ENCODE results near the gene ADPRHL1. TPM values are rescaled to one million over a fixed set of nuclear protein-coding genes. Genes with fewer than 3 reads are reported as not detected.
"Not testable (repeated sequence)": the region's sequence is repeated elsewhere in the genome, so short reads cannot be mapped to it uniquely, and the experiment has no call there.

Gene ADPRHL1
- total RNA-seq, 3 donors from 2014 or later (not counting 1 experiment from before 2014, with no cell fraction given) = 0.56 to 0.93 (median 0.72) TPM

DNA sequence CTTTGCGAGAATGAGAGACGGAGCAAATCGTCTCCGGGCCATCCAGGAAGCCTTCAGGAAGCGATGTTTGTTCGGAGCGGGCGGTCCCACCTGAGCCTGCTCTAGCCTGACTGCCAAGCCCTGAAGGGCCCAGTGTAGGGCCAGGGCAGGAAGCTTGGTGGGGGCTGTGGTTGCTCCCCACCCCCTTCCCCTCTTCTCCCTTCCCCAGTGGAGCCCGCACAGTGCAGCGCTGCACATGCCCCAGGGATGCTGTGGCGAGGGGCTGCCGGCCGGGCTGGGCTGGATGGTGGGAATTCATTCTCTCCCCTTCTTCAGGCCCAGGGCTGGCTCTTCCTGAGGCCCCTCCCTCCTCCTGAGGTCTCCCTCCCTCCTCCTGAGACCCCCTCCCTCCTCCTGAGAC is 82.2 kb downstream of the ADPRHL1 start:
- H3K4me3 ChIP-seq (ENCODE audit: low read length) = no peak overlapping the region
- Mint-ChIP-seq H3K9me3 (no peaks in the 10 kb centered on the region), H3K27me3 (ENCODE audit: low read depth in 2 of 2) (no peaks in the 10 kb centered on the region), H3K4me3 (no peak overlapping the region), H3K4me1 (no peaks in the 10 kb centered on the region), H3K27ac (no peak overlapping the region), H3K36me3 (no peaks in the 10 kb centered on the region)
- H3K4me1 ChIP-seq (ENCODE audit: control insufficient read depth, insufficient read depth, low read length) = no peaks in the 10 kb centered on the region
- DNase-seq (no peak), ATAC-seq (no peak)
- H3K36me3 ChIP-seq (ENCODE audit: control insufficient read depth, insufficient read depth, low read length) = no peaks in the 10 kb centered on the region
- TF ChIP-seq, protein P1, sequence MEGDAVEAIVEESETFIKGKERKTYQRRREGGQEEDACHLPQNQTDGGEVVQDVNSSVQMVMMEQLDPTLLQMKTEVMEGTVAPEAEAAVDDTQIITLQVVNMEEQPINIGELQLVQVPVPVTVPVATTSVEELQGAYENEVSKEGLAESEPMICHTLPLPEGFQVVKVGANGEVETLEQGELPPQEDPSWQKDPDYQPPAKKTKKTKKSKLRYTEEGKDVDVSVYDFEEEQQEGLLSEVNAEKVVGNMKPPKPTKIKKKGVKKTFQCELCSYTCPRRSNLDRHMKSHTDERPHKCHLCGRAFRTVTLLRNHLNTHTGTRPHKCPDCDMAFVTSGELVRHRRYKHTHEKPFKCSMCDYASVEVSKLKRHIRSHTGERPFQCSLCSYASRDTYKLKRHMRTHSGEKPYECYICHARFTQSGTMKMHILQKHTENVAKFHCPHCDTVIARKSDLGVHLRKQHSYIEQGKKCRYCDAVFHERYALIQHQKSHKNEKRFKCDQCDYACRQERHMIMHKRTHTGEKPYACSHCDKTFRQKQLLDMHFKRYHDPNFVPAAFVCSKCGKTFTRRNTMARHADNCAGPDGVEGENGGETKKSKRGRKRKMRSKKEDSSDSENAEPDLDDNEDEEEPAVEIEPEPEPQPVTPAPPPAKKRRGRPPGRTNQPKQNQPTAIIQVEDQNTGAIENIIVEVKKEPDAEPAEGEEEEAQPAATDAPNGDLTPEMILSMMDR (IDR thresholded peaks at IDR 0.05) = no peak
- no peaks in the 10 kb centered on the region for H3K27me3 ChIP-seq (ENCODE audit: control insufficient read depth, insufficient read depth, low read length)
- no peak overlapping the region for H3K27ac ChIP-seq (ENCODE audit: low read length)
- H3K9me3 ChIP-seq (ENCODE audit: control insufficient read depth, insufficient read depth, low read length) = no peaks in the 10 kb centered on the region
- WGBS (ENCODE audit: insufficient coverage) = 32% methylated on average over 13 of the region's 13 CpGs
- intact Hi-C loops (cut with micrococcal nuclease) = no loop called here

DNA sequence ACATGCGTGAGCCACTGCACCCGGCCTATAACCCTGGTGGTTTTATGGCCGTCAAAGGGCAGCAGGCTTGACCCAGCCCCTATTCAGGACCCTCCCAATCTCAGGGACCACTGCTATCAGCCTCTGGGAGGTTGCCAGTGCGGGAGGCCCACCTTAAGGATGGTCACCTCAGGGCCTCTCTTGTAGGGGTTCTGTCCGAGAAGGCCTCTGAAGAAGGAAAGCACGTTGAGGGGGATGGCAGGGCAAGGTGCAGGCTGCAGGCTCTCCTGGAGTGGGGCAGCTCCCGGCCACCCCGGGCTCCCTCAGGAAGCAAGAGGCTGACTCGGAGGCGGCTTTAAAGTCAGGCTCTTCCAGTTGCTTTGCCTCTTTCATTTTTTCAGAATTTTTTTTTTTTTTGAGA is 83.4 kb downstream of the ADPRHL1 start:
- no peaks in the 10 kb centered on the region for H3K36me3 Mint-ChIP-seq
- no peak for ATAC-seq
- H3K4me1 ChIP-seq (ENCODE audit: control insufficient read depth, insufficient read depth, low read length) = no peaks in the 10 kb centered on the region
- no peak overlapping the region for H3K27ac Mint-ChIP-seq
- no peaks in the 10 kb centered on the region for H3K4me1 Mint-ChIP-seq
- no peak for DNase-seq
- TF ChIP-seq, protein P1 (IDR thresholded peaks at IDR 0.05) = no peak
- no peak overlapping the region for H3K4me3 ChIP-seq (ENCODE audit: low read length)
- 89% methylated on average over 10 of the region's 10 CpGs for WGBS (ENCODE audit: insufficient coverage)
- no peak overlapping the region for H3K4me3 Mint-ChIP-seq
- H3K27me3 Mint-ChIP-seq (ENCODE audit: low read depth in 2 of 2) = peaks cover 8 to 9% of the 10 kb centered on the region in 2 donors
- no peak overlapping the region for H3K27ac ChIP-seq (ENCODE audit: low read length)
- no peaks in the 10 kb centered on the region for H3K9me3 ChIP-seq (ENCODE audit: control insufficient read depth, insufficient read depth, low read length)
- H3K36me3 ChIP-seq (ENCODE audit: control insufficient read depth, insufficient read depth, low read length) = no peaks in the 10 kb centered on the region
- peaks cover 9% of the 10 kb centered on the region for H3K27me3 ChIP-seq (ENCODE audit: control insufficient read depth, insufficient read depth, low read length)
- intact Hi-C loops (cut with micrococcal nuclease) = no loop called here
- no peaks in the 10 kb centered on the region for H3K9me3 Mint-ChIP-seq

DNA sequence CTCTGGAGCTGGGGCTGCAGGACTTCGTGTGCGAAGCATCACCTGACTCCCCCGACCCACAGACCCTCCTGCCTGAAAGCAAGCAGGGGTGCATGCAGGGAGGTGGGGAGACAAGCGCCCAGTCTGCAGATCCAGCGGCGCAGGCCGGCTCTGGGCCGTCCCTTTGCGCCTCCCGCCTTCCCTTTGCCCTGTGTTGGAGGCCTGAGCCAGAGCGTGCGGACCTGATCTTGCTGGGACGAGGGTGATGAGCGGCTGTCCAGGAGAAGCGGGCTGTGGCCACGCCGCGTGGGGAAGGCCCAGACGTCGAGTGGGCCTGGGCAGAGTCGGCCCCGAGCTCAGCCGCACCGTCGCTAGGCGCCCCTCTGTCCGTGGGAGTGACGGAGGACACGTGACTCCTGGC is 84.1 kb downstream of the ADPRHL1 start:
- H3K4me3 Mint-ChIP-seq = no peak overlapping the region
- TF ChIP-seq, protein P1 (IDR thresholded peaks at IDR 0.05) = no peak
- intact Hi-C loops (cut with micrococcal nuclease) = no loop called here
- H3K27me3 Mint-ChIP-seq (ENCODE audit: low read depth in 2 of 2) = peaks cover 8 to 9% of the 10 kb centered on the region in 2 donors
- H3K36me3 Mint-ChIP-seq = no peaks in the 10 kb centered on the region
- no peaks in the 10 kb centered on the region for H3K9me3 Mint-ChIP-seq
- ATAC-seq (no peak), DNase-seq (no peak)
- H3K27ac Mint-ChIP-seq = no peak overlapping the region
- H3K4me1 ChIP-seq (ENCODE audit: control insufficient read depth, insufficient read depth, low read length) = peaks cover 6% of the 10 kb centered on the region
- H3K27me3 ChIP-seq (ENCODE audit: control insufficient read depth, insufficient read depth, low read length) = peaks cover 15% of the 10 kb centered on the region
- H3K9me3 ChIP-seq (ENCODE audit: control insufficient read depth, insufficient read depth, low read length) = no peaks in the 10 kb centered on the region
- WGBS (ENCODE audit: insufficient coverage) = 91% methylated on average over 29 of the region's 29 CpGs
- H3K27ac ChIP-seq (ENCODE audit: low read length) = no peak overlapping the region
- no peak overlapping the region for H3K4me3 ChIP-seq (ENCODE audit: low read length)
- H3K4me1 Mint-ChIP-seq = no peaks in the 10 kb centered on the region
- H3K36me3 ChIP-seq (ENCODE audit: control insufficient read depth, insufficient read depth, low read length) = no peaks in the 10 kb centered on the region

DNA sequence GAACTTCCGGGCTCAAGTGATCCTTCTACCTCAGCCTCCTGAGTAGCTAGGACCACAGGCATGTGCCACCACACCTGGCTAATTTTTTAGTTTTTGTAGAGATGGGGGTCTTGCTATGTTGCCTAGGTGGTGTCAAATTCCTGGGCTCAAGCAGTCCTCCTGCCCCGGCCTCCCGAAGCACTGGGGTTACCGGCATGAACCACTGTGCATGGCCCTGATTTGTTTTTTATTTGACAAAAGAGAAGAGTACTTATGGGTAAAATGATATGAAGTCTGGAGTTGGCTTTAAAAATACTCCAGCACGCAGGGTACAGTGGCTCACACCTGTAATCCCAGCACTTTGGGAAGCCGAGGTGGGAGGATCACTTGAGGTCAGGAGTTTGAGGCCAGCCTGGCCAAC is 84.9 kb downstream of the ADPRHL1 start:
- Histone ChIP-seq H3K4me1 (ENCODE audit: control insufficient read depth, insufficient read depth, low read length) (peaks cover 10% of the 10 kb centered on the region), H3K27me3 (ENCODE audit: control insufficient read depth, insufficient read depth, low read length) (peaks cover 15% of the 10 kb centered on the region)
- H3K9me3 ChIP-seq (ENCODE audit: control insufficient read depth, insufficient read depth, low read length); H3K36me3 ChIP-seq (ENCODE audit: control insufficient read depth, insufficient read depth, low read length); H3K4me1 Mint-ChIP-seq; H3K36me3 Mint-ChIP-seq; DNase-seq; H3K4me3 Mint-ChIP-seq; ATAC-seq; H3K27ac ChIP-seq (ENCODE audit: low read length); H3K4me3 ChIP-seq (ENCODE audit: low read length); H3K27me3 Mint-ChIP-seq (ENCODE audit: low read depth in 2 of 2); intact Hi-C loops (cut with micrococcal nuclease); H3K9me3 Mint-ChIP-seq; H3K27ac Mint-ChIP-seq: not testable (repeated sequence)
- 95% methylated on average over 6 of the region's 6 CpGs for WGBS (ENCODE audit: insufficient coverage)

Measured in natural killer cell (primary cell).